Adrenal gland (tissue), 12 donors: Measurements from ENCODE around the gene PRDM10. TPM values are rescaled to one million over a fixed set of nuclear protein-coding genes. Genes with fewer than 3 reads are reported as not detected.

Experiments
- DNase-seq, 7 donors: peaks; one replicate each; pipeline ENCODE4 v3.0.0-alpha.2; 2019 to 2020
- H3K27ac ChIP-seq, 5 donors: fragments of 200-600 bp; sonication (generic) in 4 of 5; 1 replicate in 3 of 5; 2 replicates in 2 of 5; pipeline versions ENCODE4 v1.5.1 to v1.8.0; 2016 to 2020; ENCODE audit warnings: mild to moderate bottlenecking in 1 of 5
- H3K27me3 ChIP-seq: fragments of 200-600 bp; 2 replicates; pipeline ENCODE4 v1.8.0; 2021
- H3K36me3 ChIP-seq, 2 donors: fragments of 200-600 bp; replicated peaks in 1 of 2; 1 replicate in 1 of 2; 2 replicates in 1 of 2; pipeline versions ENCODE4 v1.5.1 to v1.8.0; 2018 to 2022
- H3K4me1 ChIP-seq, 2 donors: fragments of 200-600 bp; replicated peaks in 1 of 2; 1 replicate in 1 of 2; 2 replicates in 1 of 2; pipeline versions ENCODE4 v1.5.1 to v1.8.0; 2018 to 2021
- H3K4me3 ChIP-seq, 4 donors: fragments of 200-600 bp; sonication (generic) in 3 of 4; one replicate each; pipeline ENCODE4 v1.5.1; 2016 to 2018
- H3K9me3 ChIP-seq, 3 donors: fragments of 200-600 bp; sonication (generic) in 1 of 3; replicated peaks in 1 of 3; 1 replicate in 2 of 3; 2 replicates in 1 of 3; pipeline versions ENCODE4 v1.5.1 to v1.8.0; 2016 to 2021
- POLR2A ChIP-seq, 2 donors: fragments of 450-650 bp; IDR thresholded peaks; one replicate each; pipeline ENCODE4 v1.6.1; 2017; ENCODE audit warnings: antibody characterized with exemption in 2 of 2, mild to moderate bottlenecking in 2 of 2, moderate library complexity in 1 of 2
- WGBS, 4 donors: extraction: QIAGEN DNeasy Blood & Tissue Kit in 2 of 4; methylation state at CpG; one replicate each; pipeline versions ENCODE4 v1.1.5 to v1.1.7; 2013 to 2017; 5-methylcytosine and 5-hydroxymethylcytosine counted together
- intact Hi-C, 2 donors: fragments of 100-400 bp; cut with DNase I; formaldehyde crosslinking; loops; one replicate each; pipeline versions ENCODE4 v1.14.1 to v1.15.0; 2022 to 2023
- polyA plus RNA-seq, 3 donors: library from polyadenylated mRNA; stranded (reverse); fragments of 200-250 nt in 2 of 3; fragments of 350-450 nt in 1 of 3; fragmentation: Illumina TruSeq in 1 of 3; extraction: RNeasy Lipid Tissue Mini Kit (QIAGEN cat#74804) in 1 of 3; gene quantifications; one replicate each; pipeline ENCODE4 v1.2.3, GENCODE V29; 2013 to 2014
- total RNA-seq, 9 donors: library from RNA; depleted of rRNA in 4 of 9; stranded (reverse); fragments of >200 nt in 4 of 9; fragments of 120-200 nt in 1 of 9; fragmentation: NEBNext Ultra II Directional in 1 of 9; extraction: Animal tissue kit (Norgen Biotek cat#: 25700) in 1 of 9; gene quantifications; one replicate each; pipeline versions ENCODE4 v1.1.0 to v1.2.4, GENCODE V29; 2013 to 2023
- TF ChIP-seq, protein P1 (sequence below), 6 experiments: fragments of 450-650 bp in 4 of 6; fragments of 200-600 bp in 2 of 6; sonication (generic) in 1 of 6; IDR thresholded peaks; 1 replicate in 5 of 6; 2 replicates in 1 of 6; pipeline versions ENCODE4 v1.5.1 to v1.8.0; 2016 to 2021; ENCODE audit warnings: antibody characterized with exemption in 6 of 6, mild to moderate bottlenecking in 2 of 6, moderate library complexity in 1 of 6
- donor health status: healthy with polysubstance abuse.
- donor health status: Bipolar disorder and iron deficiency.
- donor health status: DM: yes; HTN: yes; CAD: no.
- donor health status: DM: no; HTN: no; CAD: no.
- donor health status: DM: no; HTN: no; CAD: no.
- donor health status: DM: yes; HTN: yes; CAD: no.

Gene PRDM10
- total and polyA plus RNA-seq, 12 donors, result 2.3 to 10.1 (median 6.4) TPM

DNA sequence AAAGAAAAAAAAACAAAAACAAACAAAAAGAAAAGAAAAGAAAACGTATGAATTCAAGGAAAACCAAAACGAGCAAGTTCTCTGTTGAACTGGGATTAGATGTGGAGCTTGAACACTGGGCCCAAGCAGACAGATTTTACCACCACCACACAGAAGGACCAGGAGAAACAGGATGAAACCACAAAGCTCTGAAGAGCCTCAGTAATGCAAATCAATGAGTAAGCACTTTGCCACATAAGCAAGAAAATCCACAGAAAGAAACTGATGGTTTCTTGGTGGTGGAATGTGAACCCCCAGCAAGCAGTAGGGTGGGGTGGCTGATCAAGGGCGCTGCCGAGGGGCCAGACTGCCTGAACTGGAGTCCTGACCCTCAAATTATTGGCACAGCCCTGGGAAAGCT, 56.4 kb downstream of the PRDM10 start:
- H3K27me3 ChIP-seq, result no peaks in the 10 kb centered on the region
- TF ChIP-seq POLR2A (IDR thresholded peaks at IDR 0.05), result no peak
- TF ChIP-seq, protein P1, sequence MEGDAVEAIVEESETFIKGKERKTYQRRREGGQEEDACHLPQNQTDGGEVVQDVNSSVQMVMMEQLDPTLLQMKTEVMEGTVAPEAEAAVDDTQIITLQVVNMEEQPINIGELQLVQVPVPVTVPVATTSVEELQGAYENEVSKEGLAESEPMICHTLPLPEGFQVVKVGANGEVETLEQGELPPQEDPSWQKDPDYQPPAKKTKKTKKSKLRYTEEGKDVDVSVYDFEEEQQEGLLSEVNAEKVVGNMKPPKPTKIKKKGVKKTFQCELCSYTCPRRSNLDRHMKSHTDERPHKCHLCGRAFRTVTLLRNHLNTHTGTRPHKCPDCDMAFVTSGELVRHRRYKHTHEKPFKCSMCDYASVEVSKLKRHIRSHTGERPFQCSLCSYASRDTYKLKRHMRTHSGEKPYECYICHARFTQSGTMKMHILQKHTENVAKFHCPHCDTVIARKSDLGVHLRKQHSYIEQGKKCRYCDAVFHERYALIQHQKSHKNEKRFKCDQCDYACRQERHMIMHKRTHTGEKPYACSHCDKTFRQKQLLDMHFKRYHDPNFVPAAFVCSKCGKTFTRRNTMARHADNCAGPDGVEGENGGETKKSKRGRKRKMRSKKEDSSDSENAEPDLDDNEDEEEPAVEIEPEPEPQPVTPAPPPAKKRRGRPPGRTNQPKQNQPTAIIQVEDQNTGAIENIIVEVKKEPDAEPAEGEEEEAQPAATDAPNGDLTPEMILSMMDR (IDR thresholded peaks at IDR 0.05), result no peak
- WGBS, 4 donors, result 77 to 83% (median 79%) methylated on average over 4 of the region's 4 CpGs
- peaks cover 0 to 4% of the 10 kb centered on the region in 2 donors for H3K4me1 ChIP-seq
- H3K36me3 ChIP-seq, result peaks cover 0 to 5% of the 10 kb centered on the region in 2 donors
- no peak overlapping the region for H3K27ac ChIP-seq
- intact Hi-C loops, result no loop called here
- no peaks in the 10 kb centered on the region for H3K9me3 ChIP-seq
- DNase-seq, result no peak
- no peak overlapping the region for H3K4me3 ChIP-seq

DNA sequence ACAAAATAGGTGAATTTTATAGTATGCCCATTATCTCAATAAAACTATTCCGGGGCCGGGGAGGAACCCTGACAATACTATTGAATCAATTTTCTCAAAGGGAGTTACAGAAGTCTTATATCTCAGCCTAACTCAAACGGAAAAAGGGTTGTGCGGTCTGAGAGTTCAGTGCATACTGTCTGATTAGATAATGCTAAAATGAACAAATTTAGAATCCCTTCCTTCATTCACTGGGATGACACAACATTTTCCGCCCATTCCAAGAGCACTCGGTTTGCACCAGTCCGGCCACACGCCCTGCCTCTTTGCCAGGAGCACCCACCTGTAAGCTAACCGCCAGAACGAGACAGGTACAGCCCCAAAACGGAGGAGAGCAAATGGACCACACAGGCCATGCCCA, 57.3 kb downstream of the PRDM10 start:
- Histone ChIP-seq H3K9me3 (no peaks in the 10 kb centered on the region), H3K27ac (no peak overlapping the region), H3K27me3 (no peaks in the 10 kb centered on the region), H3K4me1 (no peaks in the 10 kb centered on the region), H3K36me3 (peaks cover 0 to 5% of the 10 kb centered on the region in 2 donors), H3K4me3 (no peak overlapping the region)
- intact Hi-C loops, result no loop called here
- 93 to 98% (median 97%) methylated on average over 11 of the region's 11 CpGs for WGBS, 4 donors
- TF ChIP-seq, protein P1 (IDR thresholded peaks at IDR 0.05), result no peak
- TF ChIP-seq POLR2A (IDR thresholded peaks at IDR 0.05), result no peak
- no peak for DNase-seq

DNA sequence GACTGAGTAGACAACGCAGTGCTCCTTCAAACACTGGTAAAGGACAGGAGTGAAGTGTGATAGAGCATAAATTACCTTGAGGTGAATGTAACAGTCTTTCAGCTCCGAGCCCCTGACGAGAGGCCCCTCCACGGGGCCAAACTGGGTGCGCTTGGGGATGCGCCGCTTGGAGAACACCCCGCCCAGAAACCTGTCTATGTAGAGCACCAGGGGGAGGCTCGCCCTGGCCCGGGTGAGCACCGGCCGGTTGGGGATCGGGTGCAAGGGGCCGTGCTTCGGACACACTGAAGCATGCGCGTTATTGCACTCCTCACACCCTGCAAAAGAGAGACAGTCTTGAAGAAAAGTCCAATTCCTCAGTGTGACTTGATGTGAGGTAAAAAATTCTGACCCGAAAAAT, 57.9 kb downstream of the PRDM10 start:
- H3K36me3 ChIP-seq, result peaks cover 0 to 5% of the 10 kb centered on the region in 2 donors
- no peaks in the 10 kb centered on the region for H3K9me3 ChIP-seq
- H3K27me3 ChIP-seq, result no peaks in the 10 kb centered on the region
- no peak for DNase-seq
- no peak overlapping the region for H3K27ac ChIP-seq
- intact Hi-C loops, result no loop called here
- H3K4me1 ChIP-seq, result no peaks in the 10 kb centered on the region
- no peak for TF ChIP-seq POLR2A (IDR thresholded peaks at IDR 0.05)
- TF ChIP-seq, protein P1 (IDR thresholded peaks at IDR 0.05), result no peak
- H3K4me3 ChIP-seq, result no peak overlapping the region
- 95 to 99% (median 97%) methylated on average over 16 to 18 of the region's 18 CpGs for WGBS, 4 donors

DNA sequence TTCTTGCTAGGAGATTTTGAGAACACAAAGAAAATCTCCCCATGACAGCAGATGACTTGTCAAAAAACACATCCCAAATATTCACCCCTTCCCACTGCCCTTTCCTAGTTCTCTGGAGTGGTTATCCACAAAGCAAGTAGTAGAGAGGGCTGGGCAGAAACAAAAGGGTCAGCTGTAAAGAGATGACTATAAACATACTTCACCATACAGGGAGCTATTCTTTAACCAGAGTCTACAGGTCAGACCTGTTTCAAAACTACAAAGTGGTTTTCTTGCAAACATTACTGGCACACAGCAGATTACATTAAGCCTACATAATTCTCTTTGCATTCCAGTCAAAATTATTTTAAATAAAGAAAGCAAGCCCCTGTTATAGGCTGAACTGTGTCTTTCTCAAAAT, 59.6 kb downstream of the PRDM10 start:
- peaks cover 0 to 5% of the 10 kb centered on the region in 2 donors for H3K36me3 ChIP-seq

More for the DNA sequence above, 59.6 kb downstream of the PRDM10 start:
- no peaks in the 10 kb centered on the region for H3K4me1 ChIP-seq
- no peak for DNase-seq
- H3K4me3 ChIP-seq, result no peak overlapping the region
- H3K27me3 ChIP-seq, result no peaks in the 10 kb centered on the region
- TF ChIP-seq, protein P1 (IDR thresholded peaks at IDR 0.05), result no peak
- no peak for TF ChIP-seq POLR2A (IDR thresholded peaks at IDR 0.05)
- intact Hi-C loops, result no loop called here
- H3K9me3 ChIP-seq, result no peaks in the 10 kb centered on the region
- no peak overlapping the region for H3K27ac ChIP-seq
